Measurements from ENCODE around the gene DNAJC27.

DNAJC27 gene

DNA sequence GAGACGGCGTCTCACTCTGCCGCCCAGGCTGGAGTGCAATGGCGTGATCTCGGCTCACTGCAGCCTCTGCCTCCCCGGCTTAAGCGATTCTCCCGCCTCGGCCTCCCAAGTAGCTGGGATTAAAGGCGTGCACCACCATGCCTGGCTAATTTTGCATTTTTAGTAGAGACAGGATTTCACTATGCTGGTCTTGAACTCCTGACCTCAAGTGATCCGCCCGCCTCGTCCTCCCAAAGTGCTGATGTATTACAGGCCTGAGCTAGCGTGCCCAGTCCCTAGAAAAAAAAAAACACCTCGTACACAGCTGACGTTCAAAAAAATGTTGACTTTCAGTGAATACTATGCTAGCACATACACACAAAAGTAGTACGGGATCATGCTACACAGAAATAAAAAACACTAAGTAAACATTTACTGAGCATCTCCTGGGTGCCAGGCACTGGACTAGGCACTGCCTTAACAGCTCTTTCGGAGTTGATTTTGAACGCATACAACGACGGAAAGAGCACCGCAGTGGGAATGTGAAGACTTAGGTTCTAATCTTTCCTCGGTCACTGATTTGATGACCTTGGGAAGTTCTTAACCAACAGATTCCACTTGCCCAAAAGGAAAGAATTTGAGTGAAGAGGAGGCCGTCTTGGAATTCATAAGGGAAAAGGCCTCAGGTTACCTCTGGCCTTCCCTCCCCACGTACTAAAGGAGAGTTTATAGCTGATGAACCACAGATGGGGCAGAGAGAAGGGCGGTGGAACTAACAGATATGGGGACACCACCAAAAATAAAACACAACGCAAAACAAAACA, 1.1 kb downstream of the DNAJC27 start:
- no peak for DNase-seq

DNA sequence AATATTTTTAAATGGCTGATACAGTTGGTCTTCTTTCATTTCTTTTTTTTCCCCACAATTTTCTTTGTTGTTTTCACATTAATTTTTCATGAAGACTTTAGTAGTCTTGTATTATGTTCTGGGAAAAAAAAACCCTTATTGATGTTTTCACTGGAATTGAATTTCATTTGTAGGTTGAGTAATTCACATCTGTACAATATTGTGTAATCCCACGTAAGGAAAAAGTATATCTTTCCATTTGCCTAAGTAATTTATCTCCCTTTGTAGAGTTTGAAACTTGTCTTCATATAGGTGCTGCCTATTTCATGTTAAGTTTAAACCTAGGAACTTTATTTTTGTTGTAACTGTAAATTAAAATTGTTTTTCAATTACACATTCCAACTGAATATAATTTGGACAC, 2.0 kb downstream of the DNAJC27 start:
- DNase-seq = no peak

- no peak for DNase-seq
Observed at GRCh38 chr2:24961903-24962302, 9.9 kb downstream of the DNAJC27 start.

GRCh38 chr2:24959761-24960160, 12.0 kb downstream of the DNAJC27 start:
- DNase-seq = no peak

GRCh38 chr2:24958411-24958935, 13.3 kb downstream of the DNAJC27 start:
- no peak for DNase-seq

DNA sequence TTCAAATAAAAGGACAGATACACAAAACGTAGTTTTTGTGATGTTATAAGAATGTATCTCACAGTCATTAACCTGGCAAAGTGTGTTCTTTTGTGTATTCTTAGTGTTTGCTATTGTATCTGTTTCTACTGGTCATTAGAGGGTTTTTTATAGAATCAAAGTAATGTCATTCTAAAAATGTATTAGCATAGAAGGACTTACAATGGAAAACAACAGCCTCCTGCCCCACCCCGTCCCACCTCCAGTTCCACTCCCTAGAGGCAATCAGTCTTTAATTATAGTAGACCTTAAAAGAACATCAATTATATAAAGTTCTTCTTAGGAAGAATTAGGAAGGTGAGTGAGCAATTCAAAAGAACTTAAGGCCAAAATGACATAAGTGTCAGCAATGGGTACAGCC, 13.8 kb downstream of the DNAJC27 start:
- DNase-seq = no peak

DNA sequence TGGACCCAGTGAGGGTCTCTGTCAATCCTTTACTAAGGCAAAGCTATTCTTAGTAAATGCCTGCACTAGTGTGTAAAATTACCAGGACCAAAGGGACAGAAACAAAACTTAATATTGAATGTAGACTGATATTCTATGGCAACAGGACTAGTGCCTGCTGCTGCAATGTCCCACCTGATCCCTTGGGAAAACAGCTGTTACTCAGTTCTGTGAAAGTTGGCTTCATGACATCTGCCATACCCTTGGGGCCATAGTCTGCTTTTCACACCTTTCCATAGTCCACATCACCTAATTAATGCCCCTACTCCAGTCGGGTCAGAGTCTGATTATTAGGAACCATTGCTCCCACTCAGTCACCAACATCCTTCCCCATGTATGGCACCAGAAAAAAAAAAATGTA, 14.5 kb downstream of the DNAJC27 start:
- no peak for DNase-seq

- no peak for DNase-seq
Observed at GRCh38 chr2:24955921-24956320, 15.8 kb downstream of the DNAJC27 start.

- no peak for DNase-seq
Observed at GRCh38 chr2:24955232-24955631, 16.5 kb downstream of the DNAJC27 start.

GRCh38 chr2:24950102-24950501, 21.7 kb downstream of the DNAJC27 start:
- no peak for DNase-seq

DNA sequence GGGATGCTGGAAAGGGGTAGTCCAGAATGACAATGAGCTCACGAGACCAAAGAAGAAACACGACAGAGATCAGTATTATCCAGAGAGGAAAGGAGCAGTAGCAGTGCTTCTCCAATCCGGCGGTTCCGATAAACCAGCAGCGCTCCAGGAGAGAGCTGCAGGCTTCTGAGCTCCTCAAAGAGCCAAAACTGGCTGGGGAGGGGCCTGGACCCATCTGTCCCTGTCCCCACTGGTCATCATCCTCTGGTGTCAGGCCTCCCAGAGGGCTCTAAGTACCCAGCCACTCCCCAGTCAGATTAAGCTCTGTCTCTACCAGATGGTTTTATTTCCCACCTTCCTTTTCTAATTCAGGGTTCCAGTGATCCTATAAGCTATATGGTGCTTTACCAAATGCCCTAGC, 23.2 kb downstream of the DNAJC27 start:
- no peak for DNase-seq

- no peak for DNase-seq
Observed at GRCh38 chr2:24947561-24948157, 24.1 kb downstream of the DNAJC27 start.

GRCh38 chr2:24945907-24946306, 25.8 kb downstream of the DNAJC27 start:
- DNase-seq = no peak

DNA sequence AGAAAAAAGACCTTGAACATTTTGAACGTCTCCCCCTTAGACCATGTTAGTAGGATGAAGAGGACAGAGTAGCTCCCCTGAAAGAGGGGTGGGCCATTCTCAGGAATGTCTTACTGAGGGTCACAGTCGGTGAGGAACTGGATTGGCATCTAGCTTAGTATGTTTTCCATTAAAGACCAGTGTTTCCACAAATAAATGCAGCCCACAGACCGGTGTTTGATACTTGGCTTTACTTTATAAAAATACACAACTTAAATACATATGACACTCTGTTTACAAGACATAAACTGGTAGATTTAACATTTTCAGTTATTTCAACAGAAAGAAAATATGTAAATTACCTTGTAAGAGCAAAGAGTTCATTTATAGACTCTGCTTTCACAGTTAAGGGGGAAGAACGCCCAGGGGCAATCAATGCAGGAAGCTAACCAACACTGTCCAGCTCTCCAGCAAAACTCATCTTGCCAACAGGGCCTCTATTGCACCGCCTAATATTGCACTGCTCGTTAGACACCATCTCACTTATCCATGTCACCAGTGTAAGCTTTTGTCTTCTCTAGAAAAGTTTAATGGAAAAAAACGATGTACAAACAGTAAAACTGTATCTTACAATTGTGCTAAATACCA, 28.2 kb downstream of the DNAJC27 start:
- DNase-seq = no peak

DNA sequence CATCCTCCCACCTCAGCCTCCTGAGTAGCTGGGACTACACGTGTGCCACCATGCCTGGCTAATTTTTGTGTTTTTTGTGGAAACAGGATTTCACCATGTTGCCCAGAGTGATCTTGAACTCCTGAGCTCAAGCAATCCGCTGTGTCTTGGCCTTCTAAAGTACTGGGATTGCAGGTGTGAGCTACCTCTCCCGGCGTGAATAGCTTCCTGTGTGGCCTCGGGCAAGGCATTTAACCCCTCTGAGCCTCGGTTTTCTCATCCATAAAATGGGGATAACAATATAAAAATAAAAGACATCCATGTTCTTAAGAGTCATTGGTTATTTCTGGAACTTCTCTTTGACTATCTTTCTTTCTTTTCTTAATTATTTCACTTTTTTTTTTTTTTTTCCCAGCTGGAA, 32.4 kb downstream of the DNAJC27 start:
- no peak for DNase-seq

DNA sequence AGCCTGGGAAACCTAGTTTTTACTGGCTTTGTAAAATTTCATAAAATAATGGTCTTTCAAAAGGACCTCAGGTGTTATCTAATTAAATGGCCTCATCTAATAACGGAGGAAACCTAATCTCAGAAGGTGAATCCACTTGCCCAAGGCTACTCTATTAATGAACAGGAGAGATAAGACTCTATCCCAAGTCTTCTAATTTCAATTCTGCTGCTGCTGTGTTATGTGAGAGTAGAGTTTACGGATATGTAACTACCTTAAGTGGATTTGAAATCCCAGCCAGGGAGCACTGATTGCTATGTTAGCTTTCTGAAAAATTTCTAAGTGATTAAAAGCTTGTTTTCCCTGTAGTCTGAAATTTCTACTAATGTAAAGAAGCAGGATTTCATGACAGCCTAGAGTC, 34.5 kb downstream of the DNAJC27 start:
- DNase-seq = no peak

DNA sequence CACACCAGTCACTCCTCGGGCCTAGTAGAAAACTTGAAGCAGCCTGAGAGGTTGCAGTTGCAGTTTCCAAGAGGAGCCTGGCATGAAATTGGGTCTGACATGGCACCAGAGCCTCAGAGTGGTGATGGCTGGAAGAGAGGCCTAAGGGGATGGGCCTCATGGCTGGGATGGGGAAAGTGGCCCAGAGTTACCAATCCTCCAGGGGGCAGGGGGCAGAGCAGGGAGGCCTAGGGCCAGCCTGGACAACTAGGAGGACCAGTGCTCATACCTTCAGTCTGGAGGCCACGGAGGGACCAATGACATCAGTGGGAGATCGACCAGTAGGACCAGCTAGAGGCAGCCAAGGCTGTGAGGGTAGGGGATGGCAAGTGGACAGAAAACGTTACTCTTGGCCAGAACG, 36.6 kb downstream of the DNAJC27 start:
- DNase-seq = no peak

DNA sequence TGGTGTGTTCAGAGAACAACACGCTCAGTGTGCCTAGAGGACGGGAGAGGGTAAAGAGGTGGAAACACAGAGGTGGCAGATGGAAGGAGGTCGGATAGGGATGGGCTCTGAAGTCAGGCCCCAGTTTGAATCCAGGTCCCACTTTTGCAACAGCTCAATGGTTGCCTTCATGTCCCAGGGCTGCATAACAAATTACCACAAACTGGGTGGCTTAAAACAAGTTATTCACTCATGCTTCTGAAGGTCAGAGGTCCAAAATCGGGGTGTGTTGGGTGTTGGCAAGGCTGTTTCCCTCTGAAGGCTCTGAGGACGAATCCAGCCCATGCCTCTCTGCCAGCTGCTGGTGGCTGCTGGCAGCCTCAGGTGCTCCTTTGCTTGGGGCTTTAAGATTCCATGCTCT, 39.0 kb downstream of the DNAJC27 start:
- no peak for DNase-seq

- no peak for DNase-seq
Observed at GRCh38 chr2:24930768-24931167, 41.0 kb downstream of the DNAJC27 start.

GRCh38 chr2:24929230-24929629, 42.5 kb downstream of the DNAJC27 start:
- DNase-seq = no peak

DNA sequence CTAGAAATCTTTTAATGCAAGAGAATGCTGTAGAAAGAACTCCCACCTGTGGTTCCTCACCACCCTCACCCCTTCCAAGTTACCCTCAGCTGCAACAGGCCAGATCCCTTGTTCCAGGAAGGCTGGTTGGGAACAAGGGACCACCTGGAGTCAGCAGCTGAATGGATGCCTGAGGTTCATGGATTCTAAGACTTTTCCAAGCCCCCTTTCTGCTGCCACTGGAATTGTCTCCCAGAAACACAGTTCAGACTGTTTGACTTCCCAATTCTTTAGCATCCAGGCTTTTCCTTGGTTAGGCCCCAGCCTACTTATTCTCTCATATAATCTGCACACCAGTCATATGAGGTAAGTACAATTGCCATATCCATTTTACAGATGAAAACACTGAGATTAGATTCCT, 43.7 kb downstream of the DNAJC27 start:
- DNase-seq = no peak

- no peak for DNase-seq
Observed at GRCh38 chr2:24926602-24927252, 45.0 kb downstream of the DNAJC27 start.

DNA sequence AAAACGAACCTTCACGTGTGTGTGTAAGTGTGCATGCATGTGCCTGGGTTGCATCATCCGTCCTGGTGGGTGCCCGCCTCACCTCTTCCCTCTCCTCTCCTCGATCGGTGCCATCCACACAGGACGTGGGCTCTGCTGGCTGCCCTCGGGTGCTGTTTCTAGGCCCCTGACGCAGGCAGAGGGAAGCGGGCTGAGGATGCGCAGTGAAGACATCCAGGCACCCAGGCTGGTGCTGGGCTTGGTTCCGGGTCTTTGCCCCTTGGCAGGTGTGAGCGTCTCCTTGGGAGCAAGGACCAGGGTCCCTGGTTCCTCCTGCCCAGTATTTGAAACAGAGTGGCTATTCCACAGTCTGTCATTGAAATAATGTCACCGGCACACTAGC, 45.5 kb downstream of the DNAJC27 start:
- DNase-seq = no peak

GRCh38 chr2:24925815-24926214, 45.9 kb downstream of the DNAJC27 start:
- DNase-seq = no peak

Data from NCI-H526 treated with DMSO at 0.1 percent for 48 hours (cell line).